Stimulated activated effector memory CD8-positive, alpha-beta T cell treated with anti-CD3 and anti-CD28 coated beads, Interleukin-12 subunit alpha, Interleukin-12 subunit beta, amount 100 ng/mL, for 72 hours (primary cell): ENCODE results near the gene EPB41L4A.
"Not testable (repeated sequence)": the region's sequence is repeated elsewhere in the genome, so short reads cannot be mapped to it uniquely, and the experiment has no call there.

Experiments used
- ATAC-seq: fragments of 150-1000 bp; cut with Tn5 transposase; 2 replicates; pipeline ENCODE4 v1.10.0; 2021
- DNase-seq, 2 donors: peaks; one replicate each; pipeline ENCODE4 v3.0.0; 2021 to 2022; ENCODE audit warnings: low spot score in 2 of 2
- H3K27ac Mint-ChIP-seq: one replicate; pipeline ENCODE4 v1.8.0; 2022; ENCODE audit warnings: mild to moderate bottlenecking, mixed read lengths
- H3K36me3 Mint-ChIP-seq: one replicate; pipeline ENCODE4 v1.8.0; 2022; ENCODE audit warnings: mild to moderate bottlenecking, mixed read lengths
- H3K4me1 Mint-ChIP-seq: one replicate; pipeline ENCODE4 v1.8.0; 2022; ENCODE audit warnings: mixed read lengths
- H3K4me3 Mint-ChIP-seq: one replicate; pipeline ENCODE4 v1.8.0; 2022; ENCODE audit warnings: mild to moderate bottlenecking, mixed read lengths
- H3K9me3 Mint-ChIP-seq: one replicate; pipeline ENCODE4 v1.8.0; 2022; ENCODE audit warnings: mixed read lengths

EPB41L4A gene

DNA sequence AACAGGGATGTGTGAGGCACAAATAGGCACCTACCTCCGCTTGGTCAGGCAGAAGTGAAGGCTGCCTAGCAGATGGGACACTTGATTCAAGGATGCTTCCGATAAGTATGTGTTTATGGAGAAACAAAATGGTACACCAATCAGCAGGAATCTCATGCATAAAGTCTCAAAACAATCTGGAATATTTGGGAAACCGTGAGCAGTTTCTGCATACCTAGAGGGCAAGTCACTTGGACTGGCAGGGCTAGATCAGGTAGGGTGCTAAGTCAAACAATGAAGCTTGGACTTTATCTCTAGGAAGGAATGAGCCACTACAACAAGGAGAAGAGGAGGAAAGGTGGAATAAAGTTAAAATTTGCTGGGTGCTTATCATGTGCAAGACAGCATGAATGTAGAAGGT lies 5.5 kb downstream of the EPB41L4A start:
- Mint-ChIP-seq H3K9me3 (no peaks in the 10 kb centered on the region), H3K36me3 (peaks cover 5% of the 10 kb centered on the region), H3K4me3 (no peak overlapping the region), H3K4me1 (peaks cover 9% of the 10 kb centered on the region), H3K27ac (no peak overlapping the region)
- no peak for ATAC-seq
- no peak for DNase-seq

- no peak overlapping the region for H3K4me3 Mint-ChIP-seq
- no peaks in the 10 kb centered on the region for H3K4me1 Mint-ChIP-seq
- no peak for ATAC-seq
Observed at GRCh38 chr5:112412346-112412745, 6.7 kb downstream of the EPB41L4A start.

GRCh38 chr5:112411903-112412302 lies 7.2 kb downstream of the EPB41L4A start:
- ATAC-seq, result no peak
- H3K9me3 Mint-ChIP-seq, result no peaks in the 10 kb centered on the region
- no peak overlapping the region for H3K27ac Mint-ChIP-seq
- no peak for DNase-seq
- no peaks in the 10 kb centered on the region for H3K36me3 Mint-ChIP-seq
- H3K4me1 Mint-ChIP-seq, result no peaks in the 10 kb centered on the region
- no peak overlapping the region for H3K4me3 Mint-ChIP-seq

More at GRCh38 chr5:112412346-112412745, 6.7 kb downstream of the EPB41L4A start:
- no peaks in the 10 kb centered on the region for H3K36me3 Mint-ChIP-seq
- H3K27ac Mint-ChIP-seq, result no peak overlapping the region
- no peaks in the 10 kb centered on the region for H3K9me3 Mint-ChIP-seq
- no peak for DNase-seq

DNA sequence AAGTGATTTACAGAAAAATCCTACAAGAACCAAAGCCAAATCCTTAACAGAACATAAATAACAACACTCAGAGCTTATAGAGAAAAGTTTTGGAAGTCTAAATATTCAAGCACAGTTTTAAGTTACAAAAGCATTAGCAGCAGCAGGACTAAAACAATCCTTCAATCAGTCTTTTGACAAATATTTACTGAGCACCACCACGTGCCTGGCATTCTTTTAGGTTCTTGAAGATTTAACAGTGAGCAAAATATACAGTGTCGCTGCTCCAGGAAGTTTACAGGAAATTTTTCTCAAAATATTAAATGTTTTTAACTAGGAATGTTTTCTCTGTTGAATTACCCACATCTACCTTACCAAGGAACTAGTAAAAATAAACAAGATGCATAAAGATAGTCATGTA lies 11.4 kb downstream of the EPB41L4A start:
- Mint-ChIP-seq H3K27ac (no peak overlapping the region), H3K4me1 (no peaks in the 10 kb centered on the region), H3K9me3 (no peaks in the 10 kb centered on the region), H3K36me3 (no peaks in the 10 kb centered on the region), H3K4me3 (no peak overlapping the region)
- DNase-seq (no peak), ATAC-seq (no peak)

GRCh38 chr5:112407240-112407639 lies 11.8 kb downstream of the EPB41L4A start:
- Mint-ChIP-seq H3K36me3 (no peaks in the 10 kb centered on the region), H3K4me3 (no peak overlapping the region), H3K27ac (no peak overlapping the region), H3K4me1 (no peaks in the 10 kb centered on the region), H3K9me3 (no peaks in the 10 kb centered on the region)
- ATAC-seq (no peak), DNase-seq (no peak)

GRCh38 chr5:112403069-112403468 lies 16.0 kb downstream of the EPB41L4A start:
- no peaks in the 10 kb centered on the region for H3K9me3 Mint-ChIP-seq
- H3K27ac Mint-ChIP-seq, result no peak overlapping the region
- H3K4me1 Mint-ChIP-seq, result no peaks in the 10 kb centered on the region
- ATAC-seq, result no peak
- DNase-seq, result no peak
- H3K36me3 Mint-ChIP-seq, result no peaks in the 10 kb centered on the region
- no peak overlapping the region for H3K4me3 Mint-ChIP-seq

GRCh38 chr5:112401924-112402323 lies 17.2 kb downstream of the EPB41L4A start:
- DNase-seq, result no peak
- H3K27ac Mint-ChIP-seq, result no peak overlapping the region
- H3K9me3 Mint-ChIP-seq, result no peaks in the 10 kb centered on the region
- H3K36me3 Mint-ChIP-seq, result no peaks in the 10 kb centered on the region
- ATAC-seq, result no peak
- no peaks in the 10 kb centered on the region for H3K4me1 Mint-ChIP-seq
- H3K4me3 Mint-ChIP-seq, result no peak overlapping the region

DNA sequence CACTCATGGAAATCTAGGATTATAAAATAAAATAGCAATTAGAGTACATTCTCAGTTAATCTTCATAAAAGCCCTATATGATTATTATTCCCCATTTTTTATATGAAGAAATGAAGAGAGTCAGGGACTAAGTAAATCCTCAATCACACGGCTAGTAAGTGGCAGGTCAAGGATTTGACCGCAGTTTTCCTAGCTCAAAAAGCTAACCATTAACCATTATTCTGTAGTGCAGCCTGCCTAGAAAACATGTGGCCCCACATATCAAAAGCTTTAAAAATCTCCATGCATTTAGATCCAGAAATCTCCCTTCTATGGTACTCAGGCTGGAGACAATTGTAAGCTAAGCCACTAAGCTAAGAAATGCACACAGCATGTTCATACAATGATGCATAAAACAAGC lies 21.4 kb downstream of the EPB41L4A start:
- Mint-ChIP-seq H3K4me3 (no peak overlapping the region), H3K9me3 (no peaks in the 10 kb centered on the region), H3K36me3 (no peaks in the 10 kb centered on the region), H3K27ac (no peak overlapping the region), H3K4me1 (no peaks in the 10 kb centered on the region)
- DNase-seq, result no peak
- no peak for ATAC-seq

- Mint-ChIP-seq H3K27ac (no peak overlapping the region), H3K9me3 (no peaks in the 10 kb centered on the region), H3K4me3 (no peak overlapping the region), H3K36me3 (no peaks in the 10 kb centered on the region), H3K4me1 (no peaks in the 10 kb centered on the region)
- ATAC-seq (no peak), DNase-seq (no peak)
Observed at GRCh38 chr5:112396430-112396829, 22.6 kb downstream of the EPB41L4A start.

GRCh38 chr5:112395299-112395698 lies 23.8 kb downstream of the EPB41L4A start:
- ATAC-seq, H3K36me3 Mint-ChIP-seq: not testable (repeated sequence)

DNA sequence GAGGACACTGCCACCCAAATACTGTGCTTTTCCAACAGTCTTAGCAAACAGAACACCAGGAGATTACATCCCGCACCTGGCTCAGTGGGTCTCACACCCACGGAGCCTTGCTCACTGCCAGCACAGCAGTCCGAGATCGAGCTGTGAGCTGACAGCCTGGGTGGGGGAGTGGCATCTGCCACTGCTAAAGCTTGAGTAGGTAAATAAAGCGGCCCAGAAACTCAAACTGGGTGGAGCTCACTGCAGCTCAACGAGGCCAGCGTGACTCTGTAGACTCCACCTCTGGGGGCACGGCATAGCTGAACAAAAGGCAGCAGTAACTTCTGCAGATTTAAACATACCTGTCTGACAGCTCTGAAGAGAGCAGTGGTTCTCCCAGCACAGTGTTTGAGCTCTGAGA lies 28.8 kb downstream of the EPB41L4A start:
- Mint-ChIP-seq H3K4me1 (no peaks in the 10 kb centered on the region), H3K36me3 (no peaks in the 10 kb centered on the region), H3K27ac (no peak overlapping the region), H3K4me3 (no peak overlapping the region), H3K9me3 (no peaks in the 10 kb centered on the region)
- DNase-seq (no peak), ATAC-seq (no peak)

More at GRCh38 chr5:112395299-112395698, 23.8 kb downstream of the EPB41L4A start:
- DNase-seq, H3K27ac Mint-ChIP-seq, H3K4me3 Mint-ChIP-seq, H3K9me3 Mint-ChIP-seq, H3K4me1 Mint-ChIP-seq: not testable (repeated sequence)

DNA sequence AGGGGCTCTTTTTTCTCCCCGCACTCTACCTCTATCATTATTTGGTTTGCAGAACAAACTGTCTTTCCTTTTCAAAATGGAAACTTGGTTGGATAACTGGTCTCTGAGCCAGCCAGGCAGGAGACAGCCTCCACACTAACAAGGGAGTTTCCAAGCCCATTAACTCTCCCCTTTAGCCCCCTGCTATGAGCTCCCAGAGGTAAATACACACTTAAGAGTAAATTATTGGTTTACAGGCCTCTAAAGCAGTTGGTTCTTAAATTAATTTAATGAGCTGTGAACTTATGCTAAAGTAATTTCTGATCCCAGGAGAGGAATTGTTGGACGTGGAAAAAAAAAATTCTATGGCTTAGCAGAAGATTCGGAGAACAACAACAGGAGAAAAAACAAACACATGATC lies 30.3 kb downstream of the EPB41L4A start:
- Mint-ChIP-seq H3K4me3 (no peak overlapping the region), H3K27ac (no peak overlapping the region), H3K4me1 (no peaks in the 10 kb centered on the region), H3K9me3 (no peaks in the 10 kb centered on the region), H3K36me3 (no peaks in the 10 kb centered on the region)
- ATAC-seq (no peak), DNase-seq (no peak)

DNA sequence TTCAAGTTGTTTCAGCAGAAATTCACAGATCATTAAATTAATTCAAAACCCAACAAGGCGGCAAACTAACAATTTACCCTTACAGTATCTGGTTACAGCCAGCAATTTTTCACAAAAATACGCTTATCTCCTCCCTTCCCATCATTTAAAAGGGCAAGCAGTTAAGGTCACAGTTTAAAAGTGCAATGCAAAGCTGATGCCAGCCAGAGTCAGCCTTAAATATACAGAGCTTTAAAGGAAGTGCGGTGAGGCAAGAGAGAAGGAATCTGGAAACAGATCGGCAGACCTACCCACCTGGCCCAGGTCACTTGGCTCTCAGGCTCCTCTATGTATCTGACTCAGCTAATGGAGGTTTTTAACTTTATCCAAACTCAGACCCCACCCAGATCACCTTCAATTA lies 31.0 kb downstream of the EPB41L4A start:
- H3K9me3 Mint-ChIP-seq, result no peaks in the 10 kb centered on the region
- H3K4me3 Mint-ChIP-seq, result no peak overlapping the region
- H3K36me3 Mint-ChIP-seq, result no peaks in the 10 kb centered on the region
- DNase-seq (no peak), ATAC-seq (no peak)
- H3K27ac Mint-ChIP-seq, result no peak overlapping the region
- H3K4me1 Mint-ChIP-seq, result no peaks in the 10 kb centered on the region

- no peak for ATAC-seq
- Mint-ChIP-seq H3K4me3 (no peak overlapping the region), H3K4me1 (no peaks in the 10 kb centered on the region), H3K36me3 (no peaks in the 10 kb centered on the region), H3K27ac (no peak overlapping the region), H3K9me3 (no peaks in the 10 kb centered on the region)
- DNase-seq, result no peak
Observed at GRCh38 chr5:112386766-112387165, 32.3 kb downstream of the EPB41L4A start.

DNA sequence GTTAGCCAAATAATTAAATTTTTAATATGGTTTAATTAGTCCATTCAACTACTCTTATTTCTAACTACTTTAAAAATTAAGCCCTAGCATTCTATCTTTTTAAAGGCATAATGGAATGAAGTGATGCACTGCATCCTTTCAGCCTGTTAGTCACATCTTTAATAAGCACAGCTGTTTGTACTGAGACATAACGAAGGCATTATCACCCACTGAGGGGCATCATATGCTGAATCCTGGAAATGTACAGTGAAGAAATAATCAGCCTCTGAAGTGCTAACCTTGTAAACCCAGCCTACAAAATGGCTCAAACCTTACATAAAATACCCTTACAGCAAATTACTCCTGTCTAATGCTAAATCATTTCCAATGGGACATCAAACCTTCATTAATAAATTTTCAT lies 33.1 kb downstream of the EPB41L4A start:
- no peaks in the 10 kb centered on the region for H3K4me1 Mint-ChIP-seq
- ATAC-seq, result no peak
- no peaks in the 10 kb centered on the region for H3K36me3 Mint-ChIP-seq

DNA sequence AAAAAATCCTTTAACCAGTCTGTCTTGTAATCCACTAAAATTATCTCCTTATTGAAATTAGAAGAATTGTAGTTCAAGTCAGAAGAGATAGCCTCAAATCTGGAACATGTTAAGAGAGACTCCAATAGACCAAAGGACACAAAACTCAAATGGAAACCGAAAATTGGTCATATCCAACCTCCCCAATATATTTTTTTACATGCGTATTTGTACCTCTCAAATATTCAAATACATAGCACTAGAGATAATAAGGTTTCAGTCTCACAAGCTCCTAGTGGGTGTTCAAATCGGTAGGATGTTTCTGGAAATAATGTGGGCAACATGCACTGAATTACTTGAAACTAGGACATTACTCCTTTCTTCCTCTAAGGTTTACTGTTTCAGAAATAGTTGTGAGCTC lies 33.5 kb downstream of the EPB41L4A start:
- Mint-ChIP-seq H3K4me1 (no peaks in the 10 kb centered on the region), H3K27ac (no peak overlapping the region), H3K9me3 (no peaks in the 10 kb centered on the region), H3K4me3 (no peak overlapping the region), H3K36me3 (no peaks in the 10 kb centered on the region)
- no peak for ATAC-seq
- no peak for DNase-seq

More for the DNA sequence above, 33.1 kb downstream of the EPB41L4A start:
- Mint-ChIP-seq H3K4me3 (no peak overlapping the region), H3K27ac (no peak overlapping the region), H3K9me3 (no peaks in the 10 kb centered on the region)
- DNase-seq, result no peak

GRCh38 chr5:112384523-112384922 lies 34.6 kb downstream of the EPB41L4A start:
- no peaks in the 10 kb centered on the region for H3K36me3 Mint-ChIP-seq
- DNase-seq, result no peak
- no peak overlapping the region for H3K27ac Mint-ChIP-seq
- no peak overlapping the region for H3K4me3 Mint-ChIP-seq
- no peaks in the 10 kb centered on the region for H3K9me3 Mint-ChIP-seq
- no peaks in the 10 kb centered on the region for H3K4me1 Mint-ChIP-seq
- no peak for ATAC-seq
